GM19397 (cell line): Measurements from ENCODE around the gene SMG5.

ENCODE experiments used
- ATAC-seq: cut with Tn5 transposase; IDR thresholded peaks from one replicate; pipeline ENCODE4 v1.9.1; 2021; ENCODE audit warnings: mild to moderate bottlenecking, moderate library complexity; ENCODE audit not compliant: unreplicated experiment

The SMG5 gene

DNA sequence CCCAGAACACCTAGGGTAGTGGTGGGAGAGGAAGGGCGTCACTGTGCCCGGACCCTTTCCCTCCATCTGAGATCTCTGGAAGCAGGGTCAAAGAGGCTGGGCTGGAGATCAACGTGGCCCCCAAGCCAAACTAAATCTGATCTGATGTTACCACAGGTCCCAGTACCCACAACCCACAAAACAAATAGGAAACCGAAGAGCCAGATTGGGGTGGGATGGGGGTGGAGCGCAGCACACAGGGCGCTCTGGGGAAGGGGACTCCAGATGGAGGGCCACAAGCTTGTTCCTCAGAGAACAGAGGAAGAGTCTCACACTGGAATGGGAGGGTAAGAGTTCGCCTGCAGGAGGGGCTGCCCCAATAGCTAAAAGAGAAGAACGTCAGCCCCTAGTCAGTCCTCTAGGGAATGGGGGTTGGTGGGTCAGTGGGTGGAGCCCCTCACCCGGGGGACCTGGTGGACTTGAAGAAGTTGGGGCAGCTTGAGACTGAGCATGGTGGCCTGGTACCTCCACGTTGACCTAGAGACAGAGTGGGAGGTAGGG, 36.3 kb downstream of the SMG5 start:
- no peak for ATAC-seq

DNA sequence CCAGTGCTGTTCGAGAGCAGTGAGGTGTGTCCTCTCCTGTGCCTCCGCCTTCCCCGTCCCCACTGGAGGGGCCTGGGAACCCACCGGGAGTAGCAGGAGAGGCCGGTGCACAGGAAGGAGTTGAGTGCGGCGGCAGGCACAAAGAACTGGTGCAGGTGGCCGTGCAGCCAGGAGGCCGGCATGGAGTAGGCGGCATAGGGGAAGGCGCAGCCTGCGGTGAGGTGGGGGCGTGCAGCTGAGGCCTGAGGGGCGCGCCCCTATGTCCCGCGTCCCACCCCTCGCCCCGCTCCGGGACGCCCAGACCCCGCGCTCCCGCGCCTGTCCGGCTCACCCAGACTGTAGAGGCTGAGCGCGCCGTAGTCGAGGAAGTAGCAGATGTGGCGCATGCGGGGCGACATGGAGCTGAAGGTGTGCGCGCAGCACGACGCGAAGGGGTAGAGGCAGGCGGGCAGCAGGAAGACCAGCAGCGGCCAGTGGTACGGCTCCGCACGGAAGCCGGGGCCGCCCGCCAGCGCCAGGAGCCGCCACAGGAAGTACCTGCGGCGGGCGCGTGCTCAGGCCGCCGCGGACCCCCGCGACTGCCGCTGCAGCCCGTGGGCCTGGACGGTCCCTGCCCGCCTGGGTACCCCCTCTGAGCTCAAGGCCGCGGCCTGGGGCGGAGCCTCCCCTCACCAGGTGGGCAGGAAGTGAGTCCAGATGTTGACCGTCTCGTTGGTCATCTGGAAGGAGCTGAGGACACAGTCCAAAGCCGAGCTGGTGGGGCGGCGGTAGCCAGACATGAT, 37.0 kb downstream of the SMG5 start:
- no peak for ATAC-seq

DNA sequence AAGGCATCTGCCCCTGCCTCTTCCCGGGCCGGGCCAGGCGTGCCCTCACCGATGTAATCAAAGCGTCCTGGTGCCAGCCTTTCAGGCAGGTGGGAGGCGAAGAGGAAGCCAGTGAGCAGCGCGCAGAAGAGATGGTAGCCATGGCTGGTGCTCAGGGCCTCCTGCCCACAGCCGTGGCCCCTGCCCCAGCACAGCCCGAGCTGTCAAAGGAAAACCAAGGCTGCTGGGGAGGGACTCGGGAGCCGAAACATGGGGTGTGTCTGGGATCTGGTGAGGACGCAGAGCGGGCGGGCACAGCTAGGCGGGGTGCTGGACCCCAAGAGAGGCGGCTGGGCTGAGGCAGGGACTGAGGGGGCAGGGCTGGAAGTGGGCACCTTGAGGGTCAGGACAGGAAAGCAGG, 37.9 kb downstream of the SMG5 start:
- no peak for ATAC-seq

DNA sequence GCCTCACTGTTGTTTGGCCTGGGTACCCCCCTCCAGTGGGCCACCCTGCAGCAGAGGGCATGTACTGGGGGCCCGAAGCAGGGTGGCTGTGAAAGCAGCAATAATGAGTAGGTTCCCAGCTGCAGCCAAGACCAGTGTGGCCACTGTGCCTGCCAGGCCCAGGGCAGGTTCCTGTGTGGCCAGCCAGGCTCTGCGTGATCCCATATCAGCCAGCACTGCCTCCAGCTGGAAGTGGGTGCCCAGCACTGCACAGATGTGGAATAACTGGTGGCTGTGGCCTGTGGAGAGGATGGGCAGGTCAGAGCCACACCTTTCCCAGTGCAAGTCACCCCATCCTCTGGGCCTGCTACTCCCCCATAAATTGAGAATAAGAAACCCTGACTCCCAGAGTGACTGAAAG, 38.5 kb downstream of the SMG5 start:
- no peak for ATAC-seq

DNA sequence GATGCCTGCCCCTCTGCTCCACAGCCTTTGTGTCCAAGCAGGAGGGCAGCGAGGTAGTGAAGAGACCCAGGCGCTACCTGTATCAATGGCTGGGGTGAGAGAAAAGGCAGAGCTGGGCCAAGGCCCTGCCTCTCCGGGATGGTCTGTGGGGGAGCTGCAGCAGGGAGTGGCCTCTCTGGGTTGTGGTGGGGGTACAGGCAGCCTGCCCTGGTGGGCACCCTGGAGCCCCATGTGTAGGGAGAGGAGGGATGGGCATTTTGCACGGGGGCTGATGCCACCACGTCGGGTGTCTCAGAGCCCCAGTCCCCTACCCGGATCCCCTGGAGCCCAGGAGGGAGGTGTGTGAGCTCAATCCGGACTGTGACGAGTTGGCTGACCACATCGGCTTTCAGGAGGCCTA, 39.9 kb downstream of the SMG5 start:
- ATAC-seq: no peak

DNA sequence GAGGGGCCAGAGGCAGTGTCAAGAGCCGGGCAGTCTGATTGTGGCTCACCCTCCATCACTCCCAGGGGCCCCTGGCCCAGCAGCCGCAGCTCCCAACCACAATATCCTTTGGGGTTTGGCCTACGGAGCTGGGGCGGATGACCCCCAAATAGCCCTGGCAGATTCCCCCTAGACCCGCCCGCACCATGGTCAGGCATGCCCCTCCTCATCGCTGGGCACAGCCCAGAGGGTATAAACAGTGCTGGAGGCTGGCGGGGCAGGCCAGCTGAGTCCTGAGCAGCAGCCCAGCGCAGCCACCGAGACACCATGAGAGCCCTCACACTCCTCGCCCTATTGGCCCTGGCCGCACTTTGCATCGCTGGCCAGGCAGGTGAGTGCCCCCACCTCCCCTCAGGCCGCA, 40.7 kb downstream of the SMG5 start, which contains the start of gene BGLAP:
BGLAP (plus strand) TSS at position 259 of the 400 bp plus-strand sequence; CDS start at position 307, 48 bp downstream.
- no peak for ATAC-seq

DNA sequence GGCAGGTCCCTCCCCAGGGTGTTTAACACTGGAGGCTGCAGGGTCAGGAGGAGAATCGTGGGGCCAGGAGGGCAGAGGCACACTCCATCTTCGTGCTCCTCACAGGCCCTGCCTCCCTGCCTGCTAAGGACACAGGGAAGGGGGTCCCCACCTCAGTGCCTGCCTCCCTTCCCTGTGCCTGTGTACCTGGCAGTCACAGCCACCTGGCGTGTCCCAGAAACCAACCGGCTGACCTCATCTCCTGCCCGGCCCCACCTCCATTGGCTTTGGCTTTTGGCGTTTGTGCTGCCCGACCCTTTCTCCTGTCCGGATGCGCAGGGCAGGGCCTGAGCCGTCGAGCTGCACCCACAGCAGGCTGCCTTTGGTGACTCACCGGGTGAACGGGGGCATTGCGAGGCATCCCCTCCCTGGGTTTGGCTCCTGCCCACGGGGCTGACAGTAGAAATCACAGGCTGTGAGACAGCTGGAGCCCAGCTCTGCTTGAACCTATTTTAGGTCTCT, 41.3 kb downstream of the SMG5 start:
- no peak for ATAC-seq

DNA sequence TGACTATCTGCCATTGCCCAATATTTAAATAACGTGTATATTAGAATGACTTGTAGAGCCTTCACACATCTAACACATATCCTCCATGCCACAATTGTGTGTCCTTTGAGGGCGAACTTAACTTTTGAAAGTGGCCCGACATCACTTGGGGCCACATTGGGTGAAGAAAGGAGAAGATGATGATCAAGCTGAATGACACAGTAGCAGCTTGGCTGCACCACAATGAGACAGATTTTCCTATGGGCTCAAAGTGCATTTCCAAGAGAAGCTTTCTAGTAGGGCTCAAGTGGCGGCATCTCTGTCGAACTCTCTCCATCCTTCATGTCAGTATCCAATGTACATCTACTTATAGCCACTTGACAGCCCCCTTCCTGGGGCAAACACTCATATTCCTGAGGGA, 44.4 kb downstream of the SMG5 start:
- ATAC-seq: no peak

DNA sequence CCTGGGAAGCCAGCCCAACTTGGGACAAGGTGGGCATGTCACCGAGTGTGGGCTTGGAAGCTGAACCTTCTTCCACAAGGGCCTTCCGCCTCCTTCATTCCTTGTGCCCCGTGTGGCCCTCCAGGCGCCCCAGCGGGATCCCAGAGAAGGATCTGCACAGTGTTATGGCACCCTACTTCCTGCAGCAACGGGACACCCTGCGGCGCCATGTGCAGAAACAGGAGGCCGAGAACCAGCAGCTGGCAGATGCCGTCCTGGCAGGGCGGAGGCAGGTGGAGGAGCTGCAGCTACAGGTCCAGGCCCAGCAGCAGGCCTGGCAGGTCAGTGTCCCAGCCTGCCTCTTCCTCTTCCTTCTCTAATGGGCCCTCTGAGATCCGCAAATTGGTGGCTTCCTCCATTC, 46.5 kb downstream of the SMG5 start:
- ATAC-seq: no peak

DNA sequence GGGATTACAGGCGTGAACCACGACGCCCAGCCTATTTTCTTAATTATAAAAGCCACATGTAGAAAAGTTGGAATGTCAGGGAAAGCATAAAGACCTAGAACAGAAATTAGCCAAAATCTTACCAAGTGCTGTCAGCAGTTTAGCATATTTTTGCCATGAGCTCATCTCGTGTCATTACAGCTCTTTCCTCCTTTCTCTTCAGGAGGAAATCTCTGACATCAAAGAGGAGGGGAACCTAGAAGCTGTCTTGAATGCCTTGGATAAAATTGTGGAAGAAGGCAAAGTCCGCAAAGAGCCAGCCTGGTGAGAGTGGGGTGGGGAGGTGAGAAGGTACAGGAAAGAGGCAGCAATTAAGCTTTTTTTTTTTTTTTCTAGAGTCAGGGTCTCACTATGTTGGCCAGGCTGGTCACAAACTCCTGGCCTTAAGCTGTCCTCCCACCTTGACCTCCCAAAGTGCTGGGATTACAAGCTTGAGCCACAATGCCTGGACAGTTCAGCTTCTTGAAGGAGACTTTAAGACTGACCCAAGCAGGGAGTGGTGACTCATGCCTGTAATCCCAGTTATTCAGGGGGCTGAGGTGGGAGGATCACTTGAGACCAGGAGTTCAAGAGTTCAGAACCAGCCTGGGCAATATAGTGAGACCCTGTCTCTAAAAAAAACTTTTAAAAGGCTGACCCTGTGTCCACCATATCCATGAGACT, 49.0 kb downstream of the SMG5 start:
- ATAC-seq: no peak

DNA sequence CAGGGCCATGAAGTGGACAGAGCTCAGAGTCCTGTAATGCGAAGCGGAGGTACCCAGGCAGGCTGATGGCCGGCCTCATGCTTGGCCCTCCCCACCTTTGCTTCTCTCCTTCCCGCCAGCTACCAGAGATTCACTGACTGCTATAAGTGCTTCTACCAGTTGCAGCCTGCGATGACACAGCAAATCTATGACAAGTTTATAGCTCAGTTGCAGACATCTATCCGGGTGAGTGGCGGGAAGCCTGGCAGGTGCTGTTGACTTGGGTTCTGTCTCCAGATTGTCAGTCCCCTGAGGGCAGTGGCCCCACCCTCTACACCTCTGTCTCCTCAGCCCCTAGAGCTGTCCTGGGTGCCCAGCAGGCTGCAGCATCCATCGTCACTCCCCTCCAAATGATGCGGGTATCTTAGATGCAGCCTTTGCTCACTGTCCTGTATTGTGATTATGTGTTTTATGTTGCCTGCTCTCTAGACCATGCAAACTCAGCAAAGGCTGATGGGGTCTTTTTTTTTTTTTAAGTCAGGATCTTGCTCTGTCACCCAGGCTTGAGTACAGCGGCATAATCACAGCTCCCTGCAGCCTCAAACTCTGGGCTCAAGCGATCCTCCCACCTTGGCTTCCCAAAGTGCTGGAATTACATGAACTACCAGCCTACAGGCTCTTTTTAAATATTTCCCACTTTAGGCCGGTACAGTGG, 50.3 kb downstream of the SMG5 start:
- ATAC-seq: no peak

DNA sequence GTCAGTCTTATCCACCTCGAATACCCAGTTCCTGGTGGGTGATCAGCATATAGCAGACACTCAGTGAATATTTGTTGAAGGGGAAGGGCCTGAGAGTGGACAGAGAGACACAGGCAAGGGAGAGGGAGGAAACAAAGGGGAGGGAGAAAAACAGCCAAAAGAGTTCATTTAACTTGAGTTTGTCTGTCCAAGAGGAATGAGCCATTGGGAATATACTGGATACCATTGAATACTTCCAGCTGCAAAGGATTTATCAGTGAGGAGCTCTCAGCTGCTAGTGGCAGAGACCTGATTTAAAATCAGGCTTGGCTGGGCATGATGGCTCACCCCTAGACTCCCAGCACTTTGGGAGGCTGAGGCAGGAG, 52.2 kb downstream of the SMG5 start:
- no peak for ATAC-seq

DNA sequence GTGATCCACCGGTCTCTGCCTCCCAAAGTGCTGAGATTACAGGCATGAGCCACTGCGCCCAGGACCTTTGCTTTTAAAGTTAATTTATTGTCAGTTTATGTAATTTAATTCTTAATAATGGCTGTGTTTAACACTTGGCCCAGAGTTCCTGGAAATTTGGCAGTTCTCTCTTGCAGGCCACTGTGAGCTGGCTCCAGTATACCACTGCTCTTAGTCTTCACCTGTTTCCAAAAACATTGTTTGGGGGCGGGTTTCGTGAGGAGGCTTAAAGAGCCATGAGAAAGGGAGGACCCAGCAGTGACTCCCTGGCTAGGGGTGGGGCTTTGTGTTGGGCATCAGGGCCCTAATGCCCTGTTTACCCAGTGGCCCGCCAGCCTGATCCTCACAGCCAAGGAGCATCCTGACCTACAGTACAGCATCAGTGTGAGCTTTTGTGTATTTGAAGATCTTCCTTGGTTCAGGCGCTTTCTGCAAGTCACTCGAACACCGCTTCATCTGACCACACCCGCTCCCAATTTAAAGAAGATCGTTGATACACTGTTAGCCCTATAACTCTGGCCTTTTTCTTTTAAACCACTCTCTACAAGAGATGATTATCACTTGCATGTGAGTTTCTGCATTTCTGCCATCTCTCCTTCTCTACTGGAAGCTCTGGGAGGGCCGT, 52.7 kb downstream of the SMG5 start:
- no peak for ATAC-seq

DNA sequence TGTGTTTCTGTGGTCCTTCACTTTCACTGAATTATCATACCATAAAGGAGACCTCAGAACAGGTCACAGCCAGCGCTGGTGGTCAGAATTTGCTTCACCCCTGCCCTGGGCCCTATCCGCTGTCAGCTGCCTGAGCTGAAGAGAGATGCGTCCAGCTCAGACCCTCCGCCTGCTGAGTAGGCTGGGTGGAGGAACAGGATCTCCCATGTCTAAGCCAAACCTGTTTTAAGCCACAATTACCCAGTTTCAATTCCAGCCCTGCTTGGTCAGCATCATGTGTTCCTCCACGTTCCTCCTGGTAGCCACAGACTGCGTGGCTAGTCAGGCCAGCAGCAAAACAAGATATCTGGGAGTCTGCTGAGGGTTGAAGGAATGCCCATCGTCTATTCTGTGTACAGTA, 54.1 kb downstream of the SMG5 start:
- ATAC-seq: no peak

DNA sequence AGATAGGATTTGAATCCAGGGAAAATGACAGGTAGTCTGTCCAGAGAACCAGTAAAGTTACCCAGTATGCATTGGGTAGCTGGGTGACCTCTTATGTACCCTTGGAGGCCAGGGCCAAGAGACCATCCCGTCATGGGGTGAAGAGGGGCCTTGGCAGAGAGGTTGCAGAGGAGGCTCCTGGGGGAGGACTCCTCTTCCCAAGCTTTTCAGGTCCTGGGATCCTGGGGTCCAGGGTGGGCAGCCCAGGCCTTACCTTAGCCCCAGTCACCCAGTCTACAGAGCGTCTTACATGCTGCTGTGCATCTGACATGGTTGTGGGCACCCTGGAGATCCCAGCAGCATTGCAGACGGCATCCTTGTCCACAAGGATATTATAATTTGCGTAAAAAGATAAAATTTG, 55.8 kb downstream of the SMG5 start:
- ATAC-seq: no peak

DNA sequence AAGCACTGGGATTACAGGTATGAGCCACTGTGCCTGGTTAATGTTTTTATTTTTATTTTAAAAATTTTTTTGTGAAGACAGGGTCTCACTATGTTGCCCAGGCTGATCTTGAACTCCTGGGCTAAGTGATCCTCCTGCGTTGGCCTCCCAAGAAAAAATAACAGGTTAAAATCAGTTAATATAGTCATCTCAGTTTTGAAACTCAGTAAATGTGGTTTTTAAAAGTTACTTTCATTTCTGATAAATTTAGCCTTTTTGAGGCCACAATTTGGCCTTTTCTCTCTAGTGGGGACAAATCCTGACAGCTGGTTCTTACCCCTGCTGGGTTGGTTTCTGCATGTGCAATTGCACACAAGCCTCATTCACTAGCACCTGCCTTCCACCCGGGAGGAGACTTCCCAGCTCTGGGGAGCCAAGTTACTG, 56.5 kb downstream of the SMG5 start:
- ATAC-seq: no peak

DNA sequence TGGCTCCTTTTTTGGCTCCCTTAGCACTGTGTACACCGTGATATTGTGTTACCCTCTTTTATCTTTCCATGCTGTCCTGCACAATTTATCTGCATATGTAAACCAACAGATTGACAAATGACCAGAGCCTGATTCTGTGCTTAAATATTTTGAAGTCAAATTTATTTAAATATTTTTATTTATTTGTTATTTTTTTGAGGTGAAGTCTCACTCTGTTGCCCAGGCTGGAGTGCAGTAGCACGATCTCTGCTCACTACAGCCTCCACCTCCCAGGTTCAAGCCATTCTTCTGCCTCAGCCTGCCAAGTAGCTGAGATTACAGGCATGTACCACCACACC, 57.0 kb downstream of the SMG5 start:
- no peak for ATAC-seq

DNA sequence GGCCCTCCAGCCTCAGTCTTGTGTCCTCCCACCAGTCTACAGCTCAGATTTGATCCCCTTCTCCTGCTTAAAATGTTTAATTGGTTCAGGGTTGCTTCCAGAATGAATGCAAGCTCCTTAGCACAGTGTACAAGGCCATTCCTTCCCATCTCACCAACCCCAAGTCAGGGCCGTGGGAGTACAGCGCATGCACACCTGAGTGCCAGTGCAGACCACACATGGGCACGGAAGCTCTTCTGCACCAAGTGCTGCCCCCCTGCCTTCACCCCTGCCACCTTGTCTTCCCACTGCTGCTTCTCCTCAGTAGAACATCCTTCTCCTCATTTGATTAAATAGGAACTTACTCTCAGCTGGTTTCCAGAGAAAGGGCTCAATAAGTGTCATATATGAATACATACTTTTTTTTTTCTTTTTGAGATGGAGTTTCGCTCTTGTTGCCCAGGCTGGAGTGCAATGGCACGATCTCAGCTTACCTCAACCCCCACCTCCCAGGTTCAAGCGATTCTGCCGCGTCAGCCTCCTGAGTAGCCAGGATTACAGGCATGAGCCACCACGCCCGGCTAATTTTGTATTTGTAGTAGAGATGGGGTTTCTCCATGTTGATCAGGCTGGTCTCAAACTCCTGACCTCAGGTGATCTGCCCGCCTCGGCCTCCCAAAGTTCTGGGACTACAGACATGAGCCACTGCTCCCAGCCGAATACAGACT, 60.5 kb downstream of the SMG5 start:
- no peak for ATAC-seq

DNA sequence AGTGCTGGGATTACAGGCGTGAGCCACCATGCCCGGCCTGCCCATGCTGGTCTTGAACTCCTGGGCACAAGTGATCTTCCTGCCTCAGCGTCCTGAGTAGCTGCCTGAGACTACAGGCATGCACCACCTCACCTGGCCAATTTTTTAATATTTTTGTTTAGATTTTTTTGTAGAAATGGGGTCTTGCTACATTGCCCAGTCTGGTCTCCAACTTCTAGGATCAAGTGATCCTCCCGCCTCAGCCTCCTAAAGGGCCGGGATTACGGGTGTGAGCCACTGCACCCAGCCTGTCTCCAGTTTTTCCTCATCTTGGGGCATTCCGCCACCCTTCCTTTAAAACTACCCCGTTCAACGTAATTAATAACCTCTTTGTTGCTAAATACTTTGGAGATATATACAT, 62.4 kb downstream of the SMG5 start:
- ATAC-seq: no peak

DNA sequence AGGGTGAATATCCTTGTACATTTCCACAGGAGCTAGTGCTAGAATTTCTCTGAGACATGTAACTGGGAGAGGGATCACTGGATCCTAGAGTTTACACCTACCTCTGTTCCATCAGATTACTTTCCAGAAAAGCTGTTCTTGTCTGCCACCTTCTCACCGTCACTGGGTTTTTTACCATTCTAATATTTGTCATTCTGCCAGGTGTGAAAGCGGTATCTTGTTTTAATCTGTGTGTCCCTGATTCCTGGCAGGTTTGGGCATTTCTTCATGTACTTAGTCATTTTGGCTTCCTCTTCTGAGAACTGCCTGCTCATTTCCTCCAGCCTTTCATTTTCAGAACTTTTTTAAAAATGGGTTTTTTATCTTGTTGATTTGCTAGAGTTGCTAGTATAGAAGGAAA, 64.8 kb downstream of the SMG5 start:
- ATAC-seq: no peak
